Measurements from ENCODE around the gene RPTOR. TPM values are rescaled to one million over a fixed set of nuclear protein-coding genes. Genes with fewer than 3 reads are reported as not detected.

RPTOR gene
- total RNA-seq, 1 experiment from 2014 or later, result 58.0 TPM

DNA sequence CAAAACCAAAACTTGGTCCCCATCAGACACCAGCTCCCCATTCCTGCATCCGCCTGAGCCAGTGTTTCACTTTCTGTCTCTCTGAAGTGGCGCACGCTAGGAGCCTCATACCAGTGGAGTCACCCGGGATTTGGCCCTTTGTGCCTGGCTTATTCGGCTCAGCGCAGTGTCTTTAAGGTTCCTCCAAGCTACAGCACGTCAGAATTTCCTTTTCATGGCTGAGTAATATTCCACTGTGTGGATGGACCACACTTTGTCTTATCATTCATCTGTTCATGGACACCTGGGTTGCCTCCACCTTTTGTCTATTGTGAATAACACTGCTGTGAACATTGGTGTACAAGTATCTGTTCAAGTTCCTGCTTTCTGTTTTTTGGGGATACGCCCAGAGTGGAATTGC is 401.8 kb downstream of the RPTOR start:
- no TSS peak for BruUV-seq (replicated peaks)
- H3K4me1 ChIP-seq (ENCODE audit: control insufficient read depth, insufficient read depth, low read length), result no peaks in the 10 kb centered on the region
- no peaks in the 10 kb centered on the region for H3K36me3 ChIP-seq (ENCODE audit: control insufficient read depth, insufficient read depth, low read length)
- POLR2A ChIA-PET, result interaction anchor here (0.6 kb wide), 1 partner anchor 29 kb away, joined by 4 read pairs; no protein-coding TSS in a partner anchor
- intact Hi-C loops (cut with micrococcal nuclease; ENCODE audit: unreplicated experiment), result no loop called here
- CTCF ChIA-PET, result no interaction called here
- in situ Hi-C loops (cut with HindIII; ENCODE audit: low pct_unique_long_range_greater_than_20kb, low sequenced_read_pairs), result no loop called here
- DNase-seq (ENCODE audit: low read depth, low spot score) (no peak), ATAC-seq (no peak)
- TF ChIP-seq REST (IDR thresholded peaks at IDR 0.05; ENCODE audit: insufficient read depth in 1 of 2, low read depth in 2 of 2, low read length in 1 of 2) (no peak), SIN3A (IDR thresholded peaks at IDR 0.05; ENCODE audit: borderline replicate concordance, insufficient read depth, low read depth, low read length) (no peak), CTCF (IDR thresholded peaks at IDR 0.05) (no peak), POLR2AphosphoS5 (IDR thresholded peaks at IDR 0.05; ENCODE audit: low read depth, low read length) (no peak), TCF7L2 (IDR thresholded peaks at IDR 0.05; ENCODE audit: low read depth, low read length) (no peak)
- no peaks in the 10 kb centered on the region for H3K9me3 ChIP-seq (ENCODE audit: control insufficient read depth, insufficient read depth, low read depth, low read length)
- H3K27ac ChIP-seq (ENCODE audit: low read length), result no peak overlapping the region
- no peak overlapping the region for H3K4me3 ChIP-seq (ENCODE audit: low read depth in 2 of 2, low read length in 2 of 2)
- no peaks in the 10 kb centered on the region for H3K27me3 ChIP-seq (ENCODE audit: control insufficient read depth, insufficient read depth, low read length)

- Histone ChIP-seq H3K4me1 (ENCODE audit: control insufficient read depth, insufficient read depth, low read length) (no peaks in the 10 kb centered on the region), H3K27ac (ENCODE audit: low read length) (no peak overlapping the region), H3K9me3 (ENCODE audit: control insufficient read depth, insufficient read depth, low read depth, low read length) (no peaks in the 10 kb centered on the region), H3K36me3 (ENCODE audit: control insufficient read depth, insufficient read depth, low read length) (no peaks in the 10 kb centered on the region), H3K4me3 (ENCODE audit: low read depth in 2 of 2, low read length in 2 of 2) (no peak overlapping the region), H3K27me3 (ENCODE audit: control insufficient read depth, insufficient read depth, low read length) (no peaks in the 10 kb centered on the region)
- ChIA-PET CTCF (no interaction called here), POLR2A (no interaction called here)
- intact Hi-C loops (cut with micrococcal nuclease; ENCODE audit: unreplicated experiment), result no loop called here
- ATAC-seq, result no peak
- DNase-seq (ENCODE audit: low read depth, low spot score), result no peak
- BruUV-seq (replicated peaks), result no TSS peak
- in situ Hi-C loops (cut with HindIII; ENCODE audit: low pct_unique_long_range_greater_than_20kb, low sequenced_read_pairs), result no loop called here
- TF ChIP-seq TCF7L2 (IDR thresholded peaks at IDR 0.05; ENCODE audit: low read depth, low read length) (no peak), REST (IDR thresholded peaks at IDR 0.05; ENCODE audit: insufficient read depth in 1 of 2, low read depth in 2 of 2, low read length in 1 of 2) (no peak), SIN3A (IDR thresholded peaks at IDR 0.05; ENCODE audit: borderline replicate concordance, insufficient read depth, low read depth, low read length) (no peak), POLR2AphosphoS5 (IDR thresholded peaks at IDR 0.05; ENCODE audit: low read depth, low read length) (no peak), CTCF (IDR thresholded peaks at IDR 0.05) (no peak)
These were observed 402.7 kb downstream of the RPTOR start for GRCh38 chr17:80947200-80947940.
